ENCODE results near the gene TBC1D16. TPM values are rescaled to one million over a fixed set of nuclear protein-coding genes. Genes with fewer than 3 reads are reported as not detected.

TBC1D16 gene
- total RNA-seq, 1 experiment from 2014 or later = 96.1 TPM

DNA sequence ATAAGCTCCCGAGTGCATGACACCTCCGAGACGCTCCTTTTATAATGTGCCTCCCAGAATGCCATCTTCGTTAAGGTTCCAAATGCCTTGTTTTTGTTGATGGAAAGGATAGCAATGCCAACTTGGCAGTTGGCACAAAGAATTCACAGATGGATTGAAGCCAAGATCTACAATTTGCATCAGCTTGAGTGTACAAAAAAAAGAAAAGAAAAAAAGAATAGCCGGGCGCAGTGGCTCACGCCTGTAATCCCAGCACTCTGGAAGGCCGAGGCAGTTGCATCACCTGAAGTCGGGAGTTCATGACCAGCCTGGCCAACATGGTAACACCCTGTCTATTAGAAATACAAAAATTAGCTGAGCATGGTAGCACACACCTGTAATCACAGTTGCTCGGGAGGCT is 7.6 kb downstream of the TBC1D16 start (continued):
- TF ChIP-seq AR (CRISPR knock-in tag; IDR thresholded peaks at IDR 0.05) (no peak), FOXJ3 (CRISPR knock-in tag; IDR thresholded peaks at IDR 0.05; ENCODE audit: borderline replicate concordance) (no peak), ZNF416 (CRISPR knock-in tag; IDR thresholded peaks at IDR 0.05) (no peak), ZBTB21 (CRISPR knock-in tag; IDR thresholded peaks at IDR 0.05; ENCODE audit: borderline replicate concordance) (no peak), SOX15 (CRISPR knock-in tag; IDR thresholded peaks at IDR 0.05) (no peak), CREB1 (CRISPR knock-in tag; IDR thresholded peaks at IDR 0.05) (no peak), ZNF317 (CRISPR knock-in tag; IDR thresholded peaks at IDR 0.05; ENCODE audit: borderline replicate concordance, low read depth) (no peak), ZNF671 (CRISPR knock-in tag; IDR thresholded peaks at IDR 0.05) (no peak), FOXK1 (CRISPR knock-in tag; IDR thresholded peaks at IDR 0.05) (no peak), ZNF138 (CRISPR knock-in tag; conservative IDR thresholded peaks at IDR 0.05) (no peak)
- TF ChIP-seq, protein P1, sequence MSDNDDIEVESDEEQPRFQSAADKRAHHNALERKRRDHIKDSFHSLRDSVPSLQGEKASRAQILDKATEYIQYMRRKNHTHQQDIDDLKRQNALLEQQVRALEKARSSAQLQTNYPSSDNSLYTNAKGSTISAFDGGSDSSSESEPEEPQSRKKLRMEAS (CRISPR knock-in tag; IDR thresholded peaks at IDR 0.05) = no peak
- TF ChIP-seq, protein P2, sequence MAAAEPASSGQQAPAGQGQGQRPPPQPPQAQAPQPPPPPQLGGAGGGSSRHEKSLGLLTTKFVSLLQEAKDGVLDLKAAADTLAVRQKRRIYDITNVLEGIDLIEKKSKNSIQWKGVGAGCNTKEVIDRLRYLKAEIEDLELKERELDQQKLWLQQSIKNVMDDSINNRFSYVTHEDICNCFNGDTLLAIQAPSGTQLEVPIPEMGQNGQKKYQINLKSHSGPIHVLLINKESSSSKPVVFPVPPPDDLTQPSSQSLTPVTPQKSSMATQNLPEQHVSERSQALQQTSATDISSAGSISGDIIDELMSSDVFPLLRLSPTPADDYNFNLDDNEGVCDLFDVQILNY (CRISPR knock-in tag; IDR thresholded peaks at IDR 0.05) = no peak
- TF ChIP-seq, protein P3, sequence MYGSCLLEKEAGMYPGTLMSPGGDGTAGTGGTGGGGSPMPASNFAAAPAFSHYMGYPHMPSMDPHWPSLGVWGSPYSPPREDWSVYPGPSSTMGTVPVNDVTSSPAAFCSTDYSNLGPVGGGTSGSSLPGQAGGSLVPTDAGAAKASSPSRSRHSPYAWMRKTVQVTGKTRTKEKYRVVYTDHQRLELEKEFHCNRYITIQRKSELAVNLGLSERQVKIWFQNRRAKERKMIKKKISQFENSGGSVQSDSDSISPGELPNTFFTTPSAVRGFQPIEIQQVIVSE (CRISPR knock-in tag; IDR thresholded peaks at IDR 0.05; ENCODE audit: borderline replicate concordance) = no peak

GRCh38 chr17:80027043-80027435 is 8.6 kb downstream of the TBC1D16 start:
- ChIA-PET POLR2A (interaction anchor here (0.6 kb wide), 1 partner anchor 94 kb away, joined by 3 read pairs; no protein-coding TSS in a partner anchor), CTCF (interaction anchor here (1.4 to 3.7 kb wide), 5 partner anchors 19 to 97 kb away, joined by 3 to 36 read pairs (median 5); partner anchors contain the start of gene GAA)
- H3K9me3 Mint-ChIP-seq = no peaks in the 10 kb centered on the region
- 0 out of 2 replicates have a peak, but pooled peaks cover 2% of the 10 kb centered on the region for H3K36me3 Mint-ChIP-seq
- H3K27me3 Mint-ChIP-seq (ENCODE audit: low read depth) = no peaks in the 10 kb centered on the region
- no peak for TF ChIP-seq TEAD4 (CRISPR knock-in tag; IDR thresholded peaks at IDR 0.05)
- ATAC-seq = no peak
- H3K4me1 Mint-ChIP-seq = peaks cover 26% of the 10 kb centered on the region
- no peak overlapping the region for H3K4me3 Mint-ChIP-seq
- no peak for DNase-seq (ENCODE audit: low spot score)
- H3K27ac Mint-ChIP-seq = peak overlapping the region; percentile 20; the same call in 1 of the 2 replicates

- ChIA-PET CTCF (interaction anchor here (1.4 to 3.7 kb wide), 5 partner anchors 19 to 98 kb away, joined by 3 to 36 read pairs (median 5); partner anchors contain the start of gene GAA), POLR2A (interaction anchor here (0.6 kb wide), 1 partner anchor 8 kb away, joined by 4 read pairs; no protein-coding TSS in a partner anchor)
- no peak overlapping the region for H3K4me3 Mint-ChIP-seq
- H3K27me3 Mint-ChIP-seq (ENCODE audit: low read depth) = no peaks in the 10 kb centered on the region
- H3K4me1 Mint-ChIP-seq = peaks cover 21% of the 10 kb centered on the region
- 0 out of 2 replicates have a peak, but pooled peaks cover 2% of the 10 kb centered on the region for H3K36me3 Mint-ChIP-seq
- DNase-seq (ENCODE audit: low spot score) (no peak), ATAC-seq (no peak)
- peaks cover 3% of the 10 kb centered on the region for H3K9me3 Mint-ChIP-seq
- peak overlapping the region; percentile 20 for H3K27ac Mint-ChIP-seq
- no peak for TF ChIP-seq FOXJ3 (CRISPR knock-in tag; IDR thresholded peaks at IDR 0.05; ENCODE audit: borderline replicate concordance)
- no peak for TF ChIP-seq ZNF423 (CRISPR knock-in tag; IDR thresholded peaks at IDR 0.05)
- TF ChIP-seq NR2C2 (CRISPR knock-in tag; IDR thresholded peaks at IDR 0.05) = no peak
- TF ChIP-seq ZNF425 (CRISPR knock-in tag; conservative IDR thresholded peaks at IDR 0.05) = no peak
- TF ChIP-seq GABPB1 (CRISPR knock-in tag; IDR thresholded peaks at IDR 0.05) = no peak
- no peak for TF ChIP-seq ATF1 (CRISPR knock-in tag; IDR thresholded peaks at IDR 0.05)
- TF ChIP-seq, protein P4, sequence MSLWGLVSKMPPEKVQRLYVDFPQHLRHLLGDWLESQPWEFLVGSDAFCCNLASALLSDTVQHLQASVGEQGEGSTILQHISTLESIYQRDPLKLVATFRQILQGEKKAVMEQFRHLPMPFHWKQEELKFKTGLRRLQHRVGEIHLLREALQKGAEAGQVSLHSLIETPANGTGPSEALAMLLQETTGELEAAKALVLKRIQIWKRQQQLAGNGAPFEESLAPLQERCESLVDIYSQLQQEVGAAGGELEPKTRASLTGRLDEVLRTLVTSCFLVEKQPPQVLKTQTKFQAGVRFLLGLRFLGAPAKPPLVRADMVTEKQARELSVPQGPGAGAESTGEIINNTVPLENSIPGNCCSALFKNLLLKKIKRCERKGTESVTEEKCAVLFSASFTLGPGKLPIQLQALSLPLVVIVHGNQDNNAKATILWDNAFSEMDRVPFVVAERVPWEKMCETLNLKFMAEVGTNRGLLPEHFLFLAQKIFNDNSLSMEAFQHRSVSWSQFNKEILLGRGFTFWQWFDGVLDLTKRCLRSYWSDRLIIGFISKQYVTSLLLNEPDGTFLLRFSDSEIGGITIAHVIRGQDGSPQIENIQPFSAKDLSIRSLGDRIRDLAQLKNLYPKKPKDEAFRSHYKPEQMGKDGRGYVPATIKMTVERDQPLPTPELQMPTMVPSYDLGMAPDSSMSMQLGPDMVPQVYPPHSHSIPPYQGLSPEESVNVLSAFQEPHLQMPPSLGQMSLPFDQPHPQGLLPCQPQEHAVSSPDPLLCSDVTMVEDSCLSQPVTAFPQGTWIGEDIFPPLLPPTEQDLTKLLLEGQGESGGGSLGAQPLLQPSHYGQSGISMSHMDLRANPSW (CRISPR knock-in tag; conservative IDR thresholded peaks at IDR 0.05; ENCODE audit: low read depth) = no peak
- TF ChIP-seq SMAD3 (CRISPR knock-in tag; IDR thresholded peaks at IDR 0.05; ENCODE audit: borderline replicate concordance) = no peak
These were observed 9.2 kb downstream of the TBC1D16 start for GRCh38 chr17:80026359-80027042.
